Lower leg skin (tissue), 4 donors: ENCODE data around the gene TAF3. TPM values are rescaled to one million over a fixed set of nuclear protein-coding genes. Genes with fewer than 3 reads are reported as not detected.
A peak's percentile ranks its signal among the peaks of the same experiment; 100 is the strongest.

Experiments used
- DNase-seq, 2 donors: peaks; one replicate each; pipeline ENCODE4 v3.0.0-alpha.2; 2019; ENCODE audit warnings: low spot score in 2 of 2
- H3K4me3 ChIP-seq: fragments of 200-600 bp; sonication (generic); 2 replicates; pipeline ENCODE4 v1.5.1; 2017; ENCODE audit warnings: mild to moderate bottlenecking, low read depth; ENCODE audit not compliant: poor library complexity, severe bottlenecking
- POLR2A ChIP-seq, 2 donors: fragments of 450-650 bp; IDR thresholded peaks; one replicate each; pipeline ENCODE4 v1.6.1; 2016 to 2017; ENCODE audit warnings: antibody characterized with exemption in 2 of 2, mild to moderate bottlenecking in 1 of 2, moderate library complexity in 1 of 2
- WGBS, 2 donors: methylation state at CpG; one replicate each; pipeline ENCODE4 v1.1.5; 2018; 5-methylcytosine and 5-hydroxymethylcytosine counted together
- intact Hi-C: fragments of 100-400 bp; cut with DNase I; formaldehyde crosslinking; loops from one replicate; pipeline ENCODE4 v1.15.0; 2023; ENCODE audit warnings: low total_unique reads
- total RNA-seq, 4 donors: library from RNA; depleted of rRNA; stranded (reverse); fragments of >200 nt; gene quantifications; one replicate each; pipeline ENCODE4 v1.1.0, GENCODE V29; 2016
- TF ChIP-seq, protein P1 (sequence below), 3 donors: fragments of 450-650 bp; IDR thresholded peaks; one replicate each; pipeline ENCODE4 v1.5.1; 2016; ENCODE audit warnings: antibody characterized with exemption in 3 of 3, mild to moderate bottlenecking in 3 of 3, moderate library complexity in 2 of 3

Gene TAF3
- total RNA-seq, 4 donors from 2014 or later = 5.0 to 8.3 (median 7.7) TPM

DNA sequence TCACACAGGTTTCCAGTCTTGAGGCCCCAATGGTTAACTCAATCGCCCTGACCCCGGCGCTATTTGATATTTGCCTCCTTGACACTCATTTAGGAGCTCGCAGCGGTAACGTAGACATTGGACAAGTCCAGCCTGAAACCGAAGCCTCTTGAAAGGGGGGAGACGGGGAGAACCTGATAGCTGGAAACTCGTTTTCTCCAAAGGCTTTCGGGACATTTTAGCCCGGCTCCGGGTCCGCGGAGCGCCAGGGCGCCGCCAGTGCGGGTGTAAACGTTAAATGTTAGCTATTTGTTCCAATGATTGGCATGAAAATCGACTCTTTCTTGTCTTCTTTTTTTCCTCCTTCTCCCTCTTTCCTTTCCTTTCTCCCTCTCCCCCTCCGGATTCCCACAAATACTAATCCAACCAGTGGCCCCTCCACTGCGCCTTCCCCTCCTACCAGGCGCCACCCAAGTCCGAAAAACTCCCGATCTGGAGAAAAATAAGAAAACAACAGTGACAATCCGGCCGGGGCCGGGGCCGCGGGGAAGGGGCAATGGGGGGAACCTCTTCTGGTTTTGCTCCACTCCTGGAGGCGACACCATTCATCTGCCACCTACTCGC is 219.0 kb downstream of the TAF3 start:
- 7 to 8% methylated on average over 32 of the region's 32 CpGs for WGBS, 2 donors
- DNase-seq = peak in 1 of 2 donors; percentile 69
- no peak for TF ChIP-seq POLR2A (IDR thresholded peaks at IDR 0.05)
- TF ChIP-seq, protein P1, sequence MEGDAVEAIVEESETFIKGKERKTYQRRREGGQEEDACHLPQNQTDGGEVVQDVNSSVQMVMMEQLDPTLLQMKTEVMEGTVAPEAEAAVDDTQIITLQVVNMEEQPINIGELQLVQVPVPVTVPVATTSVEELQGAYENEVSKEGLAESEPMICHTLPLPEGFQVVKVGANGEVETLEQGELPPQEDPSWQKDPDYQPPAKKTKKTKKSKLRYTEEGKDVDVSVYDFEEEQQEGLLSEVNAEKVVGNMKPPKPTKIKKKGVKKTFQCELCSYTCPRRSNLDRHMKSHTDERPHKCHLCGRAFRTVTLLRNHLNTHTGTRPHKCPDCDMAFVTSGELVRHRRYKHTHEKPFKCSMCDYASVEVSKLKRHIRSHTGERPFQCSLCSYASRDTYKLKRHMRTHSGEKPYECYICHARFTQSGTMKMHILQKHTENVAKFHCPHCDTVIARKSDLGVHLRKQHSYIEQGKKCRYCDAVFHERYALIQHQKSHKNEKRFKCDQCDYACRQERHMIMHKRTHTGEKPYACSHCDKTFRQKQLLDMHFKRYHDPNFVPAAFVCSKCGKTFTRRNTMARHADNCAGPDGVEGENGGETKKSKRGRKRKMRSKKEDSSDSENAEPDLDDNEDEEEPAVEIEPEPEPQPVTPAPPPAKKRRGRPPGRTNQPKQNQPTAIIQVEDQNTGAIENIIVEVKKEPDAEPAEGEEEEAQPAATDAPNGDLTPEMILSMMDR (IDR thresholded peaks at IDR 0.05) = no peak
- intact Hi-C loops = no loop called here
- no peak overlapping the region for H3K4me3 ChIP-seq

DNA sequence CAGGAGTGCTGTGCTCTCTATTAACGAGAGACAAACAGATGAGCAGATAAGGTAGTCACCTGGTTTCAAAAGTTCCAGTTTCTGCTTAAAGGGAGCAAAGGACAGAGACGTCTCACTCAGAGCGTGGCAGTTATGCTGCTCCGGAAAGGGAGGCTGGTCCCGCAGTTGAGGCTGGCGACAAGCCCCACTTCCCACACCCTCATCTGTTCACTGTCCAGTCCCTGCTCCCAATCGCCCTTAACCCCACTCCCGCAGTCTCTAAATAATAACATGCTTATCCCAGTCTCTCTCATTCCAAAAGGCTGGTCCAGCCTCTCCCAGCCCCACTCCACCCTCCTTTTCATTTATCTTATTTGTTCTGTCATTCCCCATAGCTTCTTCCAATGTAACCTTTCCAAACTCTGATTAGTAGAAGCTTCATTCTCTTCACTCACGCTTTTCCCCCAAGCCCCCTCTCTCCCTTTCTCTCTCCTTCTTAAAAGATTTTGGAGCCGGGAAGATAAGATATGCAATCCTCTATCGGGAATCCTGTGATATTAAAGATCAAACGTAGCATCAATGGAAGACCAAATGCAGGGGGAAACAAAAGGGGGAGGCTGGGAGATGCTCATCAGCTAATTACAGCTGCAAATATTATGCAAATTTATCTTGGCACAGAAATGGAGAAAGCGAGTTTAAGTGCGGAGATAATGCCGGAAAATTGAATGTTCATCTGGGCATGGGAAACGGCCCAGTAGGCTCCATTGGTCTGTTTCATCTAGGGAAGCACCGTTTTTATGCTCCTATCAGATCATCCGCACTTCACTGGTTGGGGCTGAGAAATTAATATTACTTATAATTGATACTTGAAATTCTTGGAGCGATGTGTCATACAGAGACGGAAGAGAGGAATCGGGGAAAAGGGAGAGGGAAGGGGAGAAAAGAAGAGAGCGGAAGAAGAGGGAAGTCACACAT is 219.9 kb downstream of the TAF3 start:
- intact Hi-C loops = no loop called here
- TF ChIP-seq, protein P1 (IDR thresholded peaks at IDR 0.05) = no peak
- TF ChIP-seq POLR2A (IDR thresholded peaks at IDR 0.05) = no peak
- 13 to 14% methylated on average over 22 of the region's 22 CpGs for WGBS, 2 donors
- DNase-seq = peak in 1 of 2 donors; percentile 57
- H3K4me3 ChIP-seq = no peak overlapping the region

DNA sequence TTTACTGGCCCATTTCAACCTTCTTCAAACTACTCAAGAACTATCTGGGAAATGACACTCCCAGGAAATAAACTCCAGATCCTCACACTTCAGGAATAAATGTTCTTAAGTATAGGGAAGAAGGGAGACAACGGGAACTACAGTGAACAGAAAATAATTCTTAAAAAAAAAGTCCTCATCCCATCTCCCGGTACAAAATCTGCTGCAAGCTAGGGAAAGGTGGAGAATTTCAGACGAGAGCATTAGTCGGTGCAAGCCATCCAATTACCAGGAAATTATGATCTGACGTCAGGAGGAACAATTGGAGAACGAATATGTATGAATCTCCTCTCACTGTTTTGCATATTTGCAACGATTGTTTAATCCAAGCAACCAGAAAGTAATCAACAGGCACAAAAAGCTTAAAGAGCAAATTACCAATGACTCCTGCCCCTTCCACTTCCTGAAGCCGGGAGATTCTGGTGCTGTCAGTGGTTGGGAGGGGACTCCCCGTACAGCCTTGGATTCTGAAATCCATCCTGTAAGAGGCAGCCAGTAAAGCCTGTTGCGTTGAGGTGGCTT is 221.1 kb downstream of the TAF3 start:
- no peak for DNase-seq
- intact Hi-C loops = no loop called here
- WGBS, 2 donors = 5 to 6% methylated on average over 10 of the region's 10 CpGs
- no peak for TF ChIP-seq POLR2A (IDR thresholded peaks at IDR 0.05)
- TF ChIP-seq, protein P1 (IDR thresholded peaks at IDR 0.05) = no peak
- no peak overlapping the region for H3K4me3 ChIP-seq

DNA sequence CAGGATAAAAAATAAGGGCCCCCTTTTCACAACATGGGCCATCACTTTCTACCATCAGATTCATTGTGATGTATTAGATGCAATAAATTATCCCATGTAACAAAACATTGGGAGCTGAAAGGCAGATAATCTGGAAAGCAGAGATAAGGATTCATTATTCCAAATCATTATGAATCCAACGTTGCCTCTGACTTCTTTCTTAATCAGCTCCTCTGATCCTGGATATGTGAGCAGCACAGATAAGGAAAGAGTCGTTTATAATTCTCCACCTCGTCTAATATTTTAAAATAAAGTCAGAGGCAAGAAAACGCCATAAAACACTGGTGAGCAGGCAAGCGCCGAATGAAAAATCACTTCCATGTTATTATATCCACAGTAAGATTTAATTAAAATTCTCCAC is 222.3 kb downstream of the TAF3 start:
- intact Hi-C loops = no loop called here
- H3K4me3 ChIP-seq = no peak overlapping the region
- TF ChIP-seq POLR2A (IDR thresholded peaks at IDR 0.05) = no peak
- TF ChIP-seq, protein P1 (IDR thresholded peaks at IDR 0.05) = no peak
- DNase-seq = no peak
- WGBS, 2 donors = 22% methylated on average over 6 of the region's 6 CpGs

DNA sequence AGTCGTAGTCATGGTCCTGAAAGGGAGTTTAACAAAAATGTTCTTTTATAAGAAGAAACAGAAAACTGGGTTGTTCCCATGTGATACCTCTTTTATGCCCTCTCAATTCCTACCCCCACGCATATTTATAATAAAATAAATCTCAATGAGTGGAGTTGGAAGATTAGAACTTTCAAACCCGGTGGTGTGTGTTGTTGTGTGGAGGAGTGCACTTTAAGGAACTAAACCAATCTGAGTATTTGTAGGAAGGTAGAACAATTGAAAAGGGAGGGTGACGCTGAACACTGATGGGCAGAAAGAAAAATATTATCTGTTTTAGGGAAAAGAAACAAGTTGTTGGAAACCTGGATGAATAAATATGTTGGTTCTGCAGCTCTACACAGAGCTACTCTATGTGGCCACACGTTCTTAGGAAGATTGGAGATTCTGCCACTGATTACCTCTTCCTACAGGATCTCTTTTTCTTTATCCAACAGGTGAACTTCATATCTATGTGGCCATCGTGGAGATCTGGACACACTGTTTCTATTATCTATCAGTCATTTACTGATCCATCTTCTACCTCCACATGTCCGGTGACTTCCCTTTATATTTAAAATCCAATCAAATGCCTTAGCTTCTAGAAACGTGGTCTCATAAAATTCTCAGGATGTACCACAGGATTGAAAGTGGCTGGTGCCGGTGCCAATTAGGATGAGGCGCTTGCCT is 223.1 kb downstream of the TAF3 start:
- 16 to 17% methylated on average over 10 of the region's 10 CpGs for WGBS, 2 donors
- intact Hi-C loops = no loop called here
- TF ChIP-seq POLR2A (IDR thresholded peaks at IDR 0.05) = no peak
- TF ChIP-seq, protein P1 (IDR thresholded peaks at IDR 0.05) = no peak
- no peak for DNase-seq
- H3K4me3 ChIP-seq = no peak overlapping the region
